T-helper 2 cell treated with Interferon-gamma antibody and Interleukin-4, amounts not matched to agents 100 ng/mL and 5 ng/mL, for 36 hours (primary cell): ENCODE data around the gene ASIC1. TPM values are rescaled to one million over a fixed set of nuclear protein-coding genes. Genes with fewer than 3 reads are reported as not detected.

ENCODE experiments used
- total RNA-seq: library from RNA; stranded (reverse); gene quantifications from 2 replicates; pipeline ENCODE4 v1.2.3, GENCODE V29; 2022

ASIC1 gene
- total RNA-seq, 1 donor from 2014 or later, result 8.5 TPM

Other genes with a start within 250 kb of the ASIC1 start
- 2.3 and 2.4 TPM in 2 replicates for gene NCKAP5L, start 229.2 kb upstream of the ASIC1 start, total RNA-seq
- gene BCDIN3D, start 214.5 kb upstream of the ASIC1 start, total RNA-seq, result 5.7 and 5.9 TPM in 2 replicates
- gene FAIM2, start 153.7 kb upstream of the ASIC1 start, total RNA-seq, result 0.18 and 0.27 TPM in 2 replicates
- not detected in 2 replicates for gene AQP2, start 106.9 kb upstream of the ASIC1 start, total RNA-seq
- not detected in 2 replicates for gene AQP5, start 95.7 kb upstream of the ASIC1 start, total RNA-seq
- not detected in 2 replicates for gene AQP6, start 84.6 kb upstream of the ASIC1 start, total RNA-seq
- 144 and 145 TPM in 2 replicates for gene RACGAP1, start 32.1 kb upstream of the ASIC1 start, total RNA-seq
- 75.3 and 86.2 TPM in 2 replicates for gene SMARCD1, start 27.7 kb downstream of the ASIC1 start, total RNA-seq
- gene GPD1, start 46.4 kb downstream of the ASIC1 start, total RNA-seq, result 0.41 and 0.70 TPM in 2 replicates
- 41.1 and 41.4 TPM in 2 replicates for gene COX14, start 54.6 kb downstream of the ASIC1 start, total RNA-seq
- 67.9 and 69.0 TPM in 2 replicates for gene CERS5, start 109.8 kb downstream of the ASIC1 start, total RNA-seq
- 85.7 and 86.0 TPM in 2 replicates for gene LIMA1, start 225.9 kb downstream of the ASIC1 start, total RNA-seq